Endothelial cell of umbilical vein (primary cell): ENCODE data around the gene PPP1R1B. TPM values are rescaled to one million over a fixed set of nuclear protein-coding genes. Genes with fewer than 3 reads are reported as not detected.

Source experiments
- BruUV-seq: library from RNA; stranded (reverse); fragments of 400-500 nt; replicated peaks from 2 replicates; lab custom pipeline; 2021; lab: Mats Ljungman, UMichigan
- CTCF ChIA-PET: fragments of 300-600, 350-600 bp; sonication (Branson Sonifier 250); formaldehyde crosslinking; loops from one replicate; lab custom pipeline; 2021; ENCODE audit warnings: antibody characterized with exemption, inconsistent platforms; lab: Charles Lee
- POLR2A ChIA-PET: fragments of 300-600, 350-600 bp; sonication (Branson Sonifier 250); formaldehyde crosslinking; loops from one replicate; lab custom pipeline; 2021; ENCODE audit warnings: antibody characterized with exemption, inconsistent platforms; lab: Charles Lee
- DNase-seq: peaks from one replicate; pipeline ENCODE4 v3.0.0-alpha.2; 2011; ENCODE audit warnings: low read depth, low spot score
- FAIRE-seq: peaks from 2 replicates; lab custom pipeline; 2011; peaks lifted over from hg19 to GRCh38; lab: Jason Lieb, UNC
- H2AFZ ChIP-seq: 2 replicates; pipeline ENCODE4 v1.6.0; 2012; ENCODE audit warnings: low read depth, low read length, control low read depth, inconsistent platforms
- H3K27ac ChIP-seq: 2 replicates; pipeline ENCODE4 v1.5.1; 2011; ENCODE audit warnings: low read depth, mild to moderate bottlenecking, control low read depth, low read length, moderate library complexity; ENCODE audit not compliant: insufficient read depth
- H3K27me3 ChIP-seq, 2 experiments: 2 replicates each; pipeline versions ENCODE4 v1.6.0 to v1.6.1; 2011; ENCODE audit warnings: low read length in 2 of 2, mixed read lengths in 1 of 2; ENCODE audit not compliant: control insufficient read depth in 2 of 2, insufficient read depth in 2 of 2
- H3K36me3 ChIP-seq, 2 experiments: 2 replicates in 1 of 2; 3 replicates in 1 of 2; pipeline ENCODE4 v1.5.1; 2011; ENCODE audit warnings: low read length in 2 of 2, mild to moderate bottlenecking in 1 of 2, moderate library complexity in 1 of 2; ENCODE audit not compliant: control insufficient read depth in 2 of 2, insufficient read depth in 2 of 2; ENCODE audit errors: extremely low read depth in 1 of 2
- H3K4me1 ChIP-seq: 3 replicates; pipeline ENCODE4 v1.5.1; 2011; ENCODE audit warnings: mild to moderate bottlenecking, low read length; ENCODE audit not compliant: control insufficient read depth, insufficient read depth; ENCODE audit errors: extremely low read depth
- H3K4me2 ChIP-seq: 2 replicates; pipeline ENCODE4 v1.6.1; 2011; ENCODE audit warnings: low read length, control low read depth, mixed read lengths; ENCODE audit not compliant: insufficient read depth
- H3K4me3 ChIP-seq, 3 experiments: fragments of 200-600 bp in 1 of 3; sonication (generic), shearing (Covaris generic) in 1 of 3; replicated peaks in 1 of 3; 2 replicates each; pipeline ENCODE4 v1.5.1; 2011 to 2016; ENCODE audit warnings: control low read depth in 3 of 3, low read length in 3 of 3, mild to moderate bottlenecking in 2 of 3, inconsistent platforms in 1 of 3, low read depth in 1 of 3, moderate library complexity in 1 of 3; ENCODE audit not compliant: insufficient read depth in 1 of 3
- H3K79me2 ChIP-seq: 2 replicates; pipeline ENCODE4 v1.6.0; 2012; ENCODE audit warnings: low read length, inconsistent platforms; ENCODE audit not compliant: control insufficient read depth, insufficient read depth
- H3K9ac ChIP-seq: replicated peaks from 2 replicates; pipeline ENCODE3; 2011; ENCODE audit warnings: low read length, control low read depth; ENCODE audit not compliant: insufficient read depth; ENCODE audit errors: extremely low read depth
- H3K9me1 ChIP-seq: replicated peaks from 3 replicates; pipeline ENCODE4 v1.6.0; 2011; ENCODE audit warnings: mild to moderate bottlenecking, low read length; ENCODE audit not compliant: control insufficient read depth, insufficient read depth; ENCODE audit errors: extremely low read depth
- H3K9me3 ChIP-seq: replicated peaks from 2 replicates; pipeline ENCODE4 v1.5.1; 2012; ENCODE audit warnings: low read length, inconsistent platforms; ENCODE audit not compliant: control insufficient read depth, insufficient read depth
- H4K20me1 ChIP-seq: replicated peaks from 2 replicates; pipeline ENCODE3; 2011; ENCODE audit warnings: mild to moderate bottlenecking, low read length; ENCODE audit not compliant: control insufficient read depth, insufficient read depth; ENCODE audit errors: extremely low read depth
- FOS ChIP-seq: IDR thresholded peaks from 2 replicates; pipeline ENCODE4 v1.6.1; 2011; ENCODE audit warnings: mild to moderate bottlenecking, low read length, moderate library complexity, borderline replicate concordance; ENCODE audit not compliant: insufficient read depth
- JUN ChIP-seq: IDR thresholded peaks from 2 replicates; pipeline ENCODE4 v1.6.1; 2011; ENCODE audit warnings: borderline replicate concordance, low read depth; ENCODE audit not compliant: insufficient read length, insufficient read depth
- MYC ChIP-seq: IDR thresholded peaks from one replicate; pipeline ENCODE4 v1.6.1; 2011; ENCODE audit warnings: mild to moderate bottlenecking, low read depth, low read length
- dilution Hi-C: fragments of 300-500 bp; cut with MboI; formaldehyde crosslinking; loops from one replicate; pipeline ENCODE4 v1.15.0; 2019; ENCODE audit warnings: low sequenced_read_pairs; ENCODE audit not compliant: extremely low pct_ligation_motif_present
- intact Hi-C: fragments of 100-400 bp; cut with micrococcal nuclease; formaldehyde crosslinking; loops from one replicate; pipeline ENCODE4 v1.10.0; 2022
- polyA plus RNA-seq, 4 experiments: library from polyadenylated mRNA; depleted of rRNA in 3 of 4; stranded (reverse) in 3 of 4; unstranded in 1 of 4; fragments of >200 nt; gene quantifications; 2 replicates each; pipeline versions ENCODE4 v1.2.1 to v1.2.3, GENCODE V29; 2011 to 2012; ENCODE audit warnings: missing spikeins in 1 of 4
- total RNA-seq: library from RNA; stranded (reverse); gene quantifications from 2 replicates; pipeline ENCODE4 v1.2.3, GENCODE V29; 2021
- TF ChIP-seq, protein P1 (sequence below), 2 donors: IDR thresholded peaks; 1 replicate in 1 of 2; 2 replicates in 1 of 2; pipeline ENCODE4 v1.5.1; 2011; ENCODE audit warnings: low read length in 2 of 2, mild to moderate bottlenecking in 2 of 2, moderate library complexity in 2 of 2, control low read depth in 1 of 2, inconsistent platforms in 1 of 2, low read depth in 1 of 2; ENCODE audit not compliant: insufficient read depth in 1 of 2; ENCODE audit errors: extremely low read depth in 1 of 2

PPP1R1B gene
- total and polyA plus RNA-seq, 2 donors (not counting 3 experiments of a cell fraction or from before 2014, with no cell fraction given), result not detected

DNA sequence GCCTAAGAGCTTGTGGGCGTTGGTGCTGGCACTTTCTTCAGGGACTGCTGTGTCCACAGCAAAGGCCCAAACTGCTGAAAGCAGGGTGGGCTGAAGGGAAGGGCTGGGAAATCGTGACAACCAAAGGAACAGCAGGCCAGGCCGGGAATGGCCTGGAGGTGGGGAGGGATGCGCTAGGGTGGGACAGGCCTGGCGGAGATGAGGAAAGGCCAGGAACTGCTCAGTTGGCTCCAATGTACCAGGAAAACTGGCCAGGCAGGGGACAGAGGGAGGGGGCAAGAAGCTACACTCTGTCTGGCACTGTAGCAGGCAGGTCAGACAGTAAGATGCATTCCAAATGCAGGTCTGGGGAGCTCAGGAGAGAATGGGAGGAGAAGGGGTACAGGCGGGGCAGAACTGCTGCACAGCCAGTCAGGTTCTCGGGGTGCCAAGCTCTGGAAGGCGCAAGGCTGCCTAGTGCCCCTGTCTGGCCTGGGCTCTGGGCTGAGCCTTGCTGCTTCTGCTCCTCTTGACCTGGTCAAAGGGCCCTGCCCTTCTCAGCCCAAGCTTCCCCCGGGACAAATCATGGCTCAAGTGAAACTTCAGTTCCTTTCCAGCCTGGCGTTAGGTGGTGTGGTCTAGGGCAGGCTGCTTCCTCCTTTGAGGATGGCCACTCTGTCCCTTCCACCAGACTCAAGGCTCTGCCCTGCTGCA, 48.8 kb downstream of the PPP1R1B start:
- no TSS peak for BruUV-seq
- Histone ChIP-seq H3K9me3 (no peaks in the 10 kb centered on the region), H3K27ac (no peak overlapping the region), H3K4me2 (no peak overlapping the region), H3K9me1 (no peaks in the 10 kb centered on the region), H3K9ac (no peak overlapping the region), H3K36me3 (no peaks in the 10 kb centered on the region), H4K20me1 (no peaks in the 10 kb centered on the region), H2AFZ (no peak overlapping the region), H3K4me3 (no peak overlapping the region), H3K4me1 (no peaks in the 10 kb centered on the region), H3K27me3 (no peaks in the 10 kb centered on the region), H3K79me2 (no peaks in the 10 kb centered on the region)
- TF ChIP-seq FOS (no peak), JUN (no peak)
- ChIA-PET CTCF (interaction anchor here (0.7 to 13.1 kb wide), 6 partner anchors 9 to 56 kb away, joined by 3 to 291 read pairs (median 4); partner anchors contain the start of gene ERBB2), POLR2A (no interaction called here)
- intact Hi-C loops (no loop called here), dilution Hi-C loops (no loop called here)
- DNase-seq (no peak), FAIRE-seq (no peak)

DNA sequence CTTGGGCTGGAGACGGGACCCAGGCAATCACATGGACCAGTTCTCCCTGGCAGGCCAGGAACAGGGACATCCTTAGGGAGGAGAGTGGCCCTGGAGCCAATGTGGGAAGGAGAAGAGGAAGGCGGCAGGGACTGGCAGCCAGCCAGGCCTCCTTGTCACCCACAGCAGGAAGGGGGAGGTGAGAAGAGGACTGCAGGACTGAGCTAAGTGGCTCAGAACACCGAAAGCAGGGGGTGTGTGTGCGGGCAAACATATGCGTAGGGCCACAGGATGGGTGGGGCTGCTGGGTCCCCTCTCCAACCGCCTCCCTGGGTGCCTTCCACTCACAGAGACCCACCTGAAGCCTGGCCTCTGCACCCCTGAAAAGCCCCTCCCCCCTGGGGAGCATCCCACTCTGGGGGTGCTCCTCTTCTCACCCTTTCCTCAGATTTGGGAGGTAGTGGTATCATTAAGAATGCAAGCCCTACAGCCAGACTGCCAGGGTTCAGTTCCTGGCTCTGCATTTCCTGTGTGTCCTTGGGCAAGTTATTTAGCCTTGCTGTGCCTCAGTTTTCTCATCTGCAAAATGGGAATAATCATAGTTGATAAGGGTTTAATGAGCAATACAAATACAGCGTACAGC, 49.6 kb downstream of the PPP1R1B start:
- CTCF ChIA-PET, result interaction anchor here (1.0 to 13.1 kb wide), 4 partner anchors 10 to 57 kb away, joined by 3 to 291 read pairs (median 4); no protein-coding TSS in a partner anchor

More for the DNA sequence above, 49.6 kb downstream of the PPP1R1B start:
- H3K79me2 ChIP-seq, result no peaks in the 10 kb centered on the region
- FAIRE-seq (no peak), DNase-seq (no peak)
- H3K4me1 ChIP-seq, result no peaks in the 10 kb centered on the region
- no peaks in the 10 kb centered on the region for H3K9me1 ChIP-seq
- no peak for TF ChIP-seq MYC
- TF ChIP-seq, protein P1, sequence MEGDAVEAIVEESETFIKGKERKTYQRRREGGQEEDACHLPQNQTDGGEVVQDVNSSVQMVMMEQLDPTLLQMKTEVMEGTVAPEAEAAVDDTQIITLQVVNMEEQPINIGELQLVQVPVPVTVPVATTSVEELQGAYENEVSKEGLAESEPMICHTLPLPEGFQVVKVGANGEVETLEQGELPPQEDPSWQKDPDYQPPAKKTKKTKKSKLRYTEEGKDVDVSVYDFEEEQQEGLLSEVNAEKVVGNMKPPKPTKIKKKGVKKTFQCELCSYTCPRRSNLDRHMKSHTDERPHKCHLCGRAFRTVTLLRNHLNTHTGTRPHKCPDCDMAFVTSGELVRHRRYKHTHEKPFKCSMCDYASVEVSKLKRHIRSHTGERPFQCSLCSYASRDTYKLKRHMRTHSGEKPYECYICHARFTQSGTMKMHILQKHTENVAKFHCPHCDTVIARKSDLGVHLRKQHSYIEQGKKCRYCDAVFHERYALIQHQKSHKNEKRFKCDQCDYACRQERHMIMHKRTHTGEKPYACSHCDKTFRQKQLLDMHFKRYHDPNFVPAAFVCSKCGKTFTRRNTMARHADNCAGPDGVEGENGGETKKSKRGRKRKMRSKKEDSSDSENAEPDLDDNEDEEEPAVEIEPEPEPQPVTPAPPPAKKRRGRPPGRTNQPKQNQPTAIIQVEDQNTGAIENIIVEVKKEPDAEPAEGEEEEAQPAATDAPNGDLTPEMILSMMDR (IDR thresholded peaks at IDR 0.05; ENCODE audit: extremely low read depth in 1 of 2, insufficient read depth in 1 of 2, low read depth in 1 of 2, low read length in 2 of 2), result no peak
- no peak for TF ChIP-seq FOS
- H3K9ac ChIP-seq, result no peak overlapping the region
- H3K27ac ChIP-seq, result no peak overlapping the region
- H3K4me2 ChIP-seq, result no peak overlapping the region
- H2AFZ ChIP-seq, result no peak overlapping the region
- no peaks in the 10 kb centered on the region for H3K27me3 ChIP-seq
- intact Hi-C loops, result no loop called here
- H3K9me3 ChIP-seq, result no peaks in the 10 kb centered on the region
- BruUV-seq, result no TSS peak
- POLR2A ChIA-PET, result no interaction called here
- dilution Hi-C loops, result no loop called here
- no peak overlapping the region for H3K4me3 ChIP-seq
- no peaks in the 10 kb centered on the region for H4K20me1 ChIP-seq
- no peaks in the 10 kb centered on the region for H3K36me3 ChIP-seq
